Body of pancreas (tissue), 4 donors: ENCODE measurements around the gene AANAT.

Experiments used
- POLR2A ChIP-seq, 3 donors: fragments of 450-650 bp; IDR thresholded peaks; one replicate each; pipeline ENCODE4 v1.6.1; 2016; ENCODE audit warnings: antibody characterized with exemption in 3 of 3, mild to moderate bottlenecking in 2 of 3
- TF ChIP-seq, protein P1 (sequence below), 7 experiments: fragments of 450-650 bp in 4 of 7; fragments of 200-600 bp in 3 of 7; sonication (generic) in 3 of 7; IDR thresholded peaks; one replicate each; pipeline ENCODE4 v1.5.1; 2016 to 2019; ENCODE audit warnings: antibody characterized with exemption in 7 of 7

DNA sequence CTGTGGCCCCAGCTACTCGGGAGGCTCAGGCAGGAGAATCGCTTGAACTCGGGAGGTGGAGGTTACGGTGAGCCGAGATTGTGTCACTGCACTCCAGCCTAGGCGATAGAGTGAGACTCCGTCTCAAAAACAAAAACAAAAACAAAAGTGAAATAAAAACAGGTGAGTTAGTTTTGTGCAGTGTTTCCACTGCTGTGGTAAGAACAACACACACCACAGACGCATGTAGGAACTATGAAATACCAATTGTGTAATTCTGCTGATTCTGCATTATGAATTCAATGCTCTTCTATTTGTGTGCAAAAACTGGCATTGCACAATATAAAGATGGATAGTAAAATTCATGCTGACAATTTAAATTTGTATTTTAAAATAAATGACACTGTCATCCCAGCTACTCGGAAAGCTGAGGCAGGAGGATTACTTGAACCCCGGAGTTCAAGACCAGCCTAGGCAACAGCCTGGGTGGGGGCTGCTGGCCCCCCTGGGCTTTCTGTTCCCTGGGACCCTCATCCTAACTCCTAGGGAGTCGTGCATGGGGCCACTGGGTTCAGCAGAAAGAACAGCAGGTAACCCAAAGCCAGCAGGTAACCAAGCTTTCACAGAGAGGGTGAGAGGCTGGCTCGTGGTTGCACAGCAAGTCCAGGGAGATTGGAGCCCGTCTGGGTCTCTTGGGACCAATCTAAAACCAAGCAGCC lies 44.4 kb downstream of the AANAT start:
- TF ChIP-seq, protein P1, sequence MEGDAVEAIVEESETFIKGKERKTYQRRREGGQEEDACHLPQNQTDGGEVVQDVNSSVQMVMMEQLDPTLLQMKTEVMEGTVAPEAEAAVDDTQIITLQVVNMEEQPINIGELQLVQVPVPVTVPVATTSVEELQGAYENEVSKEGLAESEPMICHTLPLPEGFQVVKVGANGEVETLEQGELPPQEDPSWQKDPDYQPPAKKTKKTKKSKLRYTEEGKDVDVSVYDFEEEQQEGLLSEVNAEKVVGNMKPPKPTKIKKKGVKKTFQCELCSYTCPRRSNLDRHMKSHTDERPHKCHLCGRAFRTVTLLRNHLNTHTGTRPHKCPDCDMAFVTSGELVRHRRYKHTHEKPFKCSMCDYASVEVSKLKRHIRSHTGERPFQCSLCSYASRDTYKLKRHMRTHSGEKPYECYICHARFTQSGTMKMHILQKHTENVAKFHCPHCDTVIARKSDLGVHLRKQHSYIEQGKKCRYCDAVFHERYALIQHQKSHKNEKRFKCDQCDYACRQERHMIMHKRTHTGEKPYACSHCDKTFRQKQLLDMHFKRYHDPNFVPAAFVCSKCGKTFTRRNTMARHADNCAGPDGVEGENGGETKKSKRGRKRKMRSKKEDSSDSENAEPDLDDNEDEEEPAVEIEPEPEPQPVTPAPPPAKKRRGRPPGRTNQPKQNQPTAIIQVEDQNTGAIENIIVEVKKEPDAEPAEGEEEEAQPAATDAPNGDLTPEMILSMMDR (IDR thresholded peaks at IDR 0.05), result no peak
- no peak for TF ChIP-seq POLR2A (IDR thresholded peaks at IDR 0.05)
